Ascending aorta (tissue), 2 donors: Measurements from ENCODE around the gene CEP78. TPM values are rescaled to one million over a fixed set of nuclear protein-coding genes. Genes with fewer than 3 reads are reported as not detected.

Experiments used
- DNase-seq, 2 donors: peaks; one replicate each; pipeline ENCODE4 v3.0.0-alpha.2; 2019; ENCODE audit warnings: low spot score in 2 of 2
- H3K27ac ChIP-seq, 2 donors: fragments of 200-600 bp; sonication (generic); one replicate each; pipeline ENCODE4 v1.5.1; 2016 to 2017; ENCODE audit warnings: mild to moderate bottlenecking in 1 of 2
- H3K27me3 ChIP-seq: fragments of 200-600 bp; sonication (generic); one replicate; pipeline ENCODE4 v1.5.1; 2017
- H3K36me3 ChIP-seq, 2 donors: fragments of 200-600 bp; sonication (generic); one replicate each; pipeline ENCODE4 v1.5.1; 2016
- H3K4me1 ChIP-seq, 2 donors: fragments of 200-600 bp; sonication (generic); one replicate each; pipeline ENCODE4 v1.5.1; 2016 to 2017; ENCODE audit warnings: mild to moderate bottlenecking in 1 of 2
- H3K4me3 ChIP-seq, 2 donors: fragments of 200-600 bp; sonication (generic); one replicate each; pipeline ENCODE4 v1.5.1; 2016 to 2017; ENCODE audit warnings: mild to moderate bottlenecking in 1 of 2
- H3K9me3 ChIP-seq, 2 donors: fragments of 200-600 bp; sonication (generic); one replicate each; pipeline ENCODE4 v1.5.1; 2016
- intact Hi-C: fragments of 100-400 bp; cut with DNase I; formaldehyde crosslinking; loops from one replicate; pipeline ENCODE4 v1.15.1; 2023
- total RNA-seq: library from RNA; depleted of rRNA; stranded (reverse); fragments of >200 nt; gene quantifications from one replicate; pipeline ENCODE4 v1.1.0, GENCODE V29; 2016
- TF ChIP-seq, protein P1 (sequence below), 3 experiments: fragments of 200-600 bp in 2 of 3; fragments of 450-650 bp in 1 of 3; sonication (generic) in 2 of 3; IDR thresholded peaks; one replicate each; pipeline ENCODE4 v1.5.1; 2016 to 2019; ENCODE audit warnings: antibody characterized with exemption in 3 of 3, mild to moderate bottlenecking in 1 of 3, moderate library complexity in 1 of 3

The CEP78 gene
- total RNA-seq, 1 donor from 2014 or later, result 19.8 TPM

DNA sequence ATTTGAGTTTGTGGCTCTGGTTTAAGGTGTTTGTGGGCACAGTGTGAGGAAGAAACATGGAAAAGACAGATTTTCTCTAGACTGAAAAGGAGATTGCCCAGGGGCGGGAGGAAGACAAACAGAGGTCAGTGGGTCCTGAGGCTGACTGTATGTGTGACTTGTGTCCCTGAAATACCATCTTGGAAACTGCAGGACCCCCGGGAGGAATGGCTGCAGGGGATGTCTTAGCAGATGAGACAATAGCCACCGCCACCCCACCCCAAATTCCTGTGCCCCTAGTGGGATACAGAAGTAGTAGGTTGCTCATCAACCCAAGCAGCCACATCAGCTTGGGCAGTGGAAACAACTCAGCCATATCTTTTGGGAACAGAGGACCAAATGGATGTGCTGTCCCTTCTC is 59.3 kb downstream of the CEP78 start:
- Histone ChIP-seq H3K27me3 (no peaks in the 10 kb centered on the region), H3K4me1 (peaks cover 4 to 9% of the 10 kb centered on the region in 2 donors), H3K36me3 (no peaks in the 10 kb centered on the region), H3K9me3 (no peaks in the 10 kb centered on the region), H3K27ac (no peak overlapping the region), H3K4me3 (no peak overlapping the region)
- TF ChIP-seq, protein P1, sequence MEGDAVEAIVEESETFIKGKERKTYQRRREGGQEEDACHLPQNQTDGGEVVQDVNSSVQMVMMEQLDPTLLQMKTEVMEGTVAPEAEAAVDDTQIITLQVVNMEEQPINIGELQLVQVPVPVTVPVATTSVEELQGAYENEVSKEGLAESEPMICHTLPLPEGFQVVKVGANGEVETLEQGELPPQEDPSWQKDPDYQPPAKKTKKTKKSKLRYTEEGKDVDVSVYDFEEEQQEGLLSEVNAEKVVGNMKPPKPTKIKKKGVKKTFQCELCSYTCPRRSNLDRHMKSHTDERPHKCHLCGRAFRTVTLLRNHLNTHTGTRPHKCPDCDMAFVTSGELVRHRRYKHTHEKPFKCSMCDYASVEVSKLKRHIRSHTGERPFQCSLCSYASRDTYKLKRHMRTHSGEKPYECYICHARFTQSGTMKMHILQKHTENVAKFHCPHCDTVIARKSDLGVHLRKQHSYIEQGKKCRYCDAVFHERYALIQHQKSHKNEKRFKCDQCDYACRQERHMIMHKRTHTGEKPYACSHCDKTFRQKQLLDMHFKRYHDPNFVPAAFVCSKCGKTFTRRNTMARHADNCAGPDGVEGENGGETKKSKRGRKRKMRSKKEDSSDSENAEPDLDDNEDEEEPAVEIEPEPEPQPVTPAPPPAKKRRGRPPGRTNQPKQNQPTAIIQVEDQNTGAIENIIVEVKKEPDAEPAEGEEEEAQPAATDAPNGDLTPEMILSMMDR (IDR thresholded peaks at IDR 0.05), result no peak
- intact Hi-C loops, result no loop called here
- no peak for DNase-seq

DNA sequence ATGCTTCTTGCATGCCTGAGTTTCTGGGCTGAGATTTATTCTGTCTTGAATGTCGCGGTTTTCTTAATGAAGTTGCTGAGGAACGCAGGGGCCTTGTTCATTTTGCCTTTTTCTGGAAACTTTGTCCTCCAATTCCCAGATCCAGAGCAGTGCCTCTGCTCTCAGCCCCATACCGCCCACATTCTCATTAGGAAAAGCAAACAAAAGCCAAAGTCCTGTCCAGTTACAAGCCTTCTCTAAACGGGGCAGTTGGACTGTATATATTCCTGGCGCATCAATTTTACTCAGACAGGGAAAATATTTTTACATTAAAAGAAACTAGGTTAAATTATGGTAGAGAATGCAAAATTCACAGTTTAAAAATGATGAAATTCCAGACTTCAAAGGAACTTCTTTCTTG is 59.9 kb downstream of the CEP78 start:
- Histone ChIP-seq H3K9me3 (no peaks in the 10 kb centered on the region), H3K4me3 (peak overlapping the region; percentile 57 to 76), H3K27ac (peak overlapping the region; percentile 20 to 52), H3K36me3 (no peaks in the 10 kb centered on the region), H3K27me3 (no peaks in the 10 kb centered on the region), H3K4me1 (peaks cover 4 to 9% of the 10 kb centered on the region in 2 donors)
- intact Hi-C loops, result no loop called here
- DNase-seq, result no peak
- TF ChIP-seq, protein P1 (IDR thresholded peaks at IDR 0.05), result no peak

DNA sequence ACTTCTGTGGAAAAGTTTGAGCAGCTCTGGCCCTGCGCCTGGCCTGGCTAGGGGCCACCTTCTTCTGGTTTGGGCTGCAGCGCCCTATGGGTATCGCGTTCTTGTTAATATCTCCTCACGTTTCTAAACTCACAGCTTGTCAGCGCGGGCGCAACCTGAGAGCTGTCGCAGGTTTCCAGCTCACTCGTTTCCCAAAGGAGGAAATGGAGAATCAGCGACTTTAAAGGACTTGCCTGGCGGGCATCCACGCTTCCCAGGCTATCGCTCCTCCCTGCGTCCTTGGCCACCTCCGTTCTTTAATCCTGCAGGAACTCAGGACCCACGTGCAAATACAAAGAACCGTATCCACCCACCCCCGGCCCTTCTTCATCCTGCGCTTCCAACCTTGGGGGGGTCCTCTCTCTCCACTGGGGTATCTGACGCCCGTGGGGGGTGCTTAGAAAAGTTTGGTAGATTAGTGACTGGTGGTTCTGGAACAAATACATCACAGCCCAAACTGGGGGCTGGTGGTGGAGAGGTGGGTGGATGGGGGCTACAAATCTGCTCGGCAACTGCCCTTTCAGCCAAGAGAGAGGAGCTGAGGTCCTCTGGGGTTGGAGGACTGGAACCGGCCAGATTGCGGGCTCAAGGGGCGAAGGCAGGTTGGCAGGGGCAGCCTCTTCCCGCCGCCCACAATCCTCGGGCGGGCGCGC is 60.5 kb downstream of the CEP78 start:
- no peaks in the 10 kb centered on the region for H3K36me3 ChIP-seq
- no peak for DNase-seq
- peak overlapping the region; percentile 20 to 52 for H3K27ac ChIP-seq
- H3K9me3 ChIP-seq, result no peaks in the 10 kb centered on the region
- TF ChIP-seq, protein P1 (IDR thresholded peaks at IDR 0.05), result no peak
- H3K4me3 ChIP-seq, result peak overlapping the region; percentile 57 to 76
- intact Hi-C loops, result no loop called here
- H3K27me3 ChIP-seq, result no peaks in the 10 kb centered on the region
- peaks cover 4 to 9% of the 10 kb centered on the region in 2 donors for H3K4me1 ChIP-seq

DNA sequence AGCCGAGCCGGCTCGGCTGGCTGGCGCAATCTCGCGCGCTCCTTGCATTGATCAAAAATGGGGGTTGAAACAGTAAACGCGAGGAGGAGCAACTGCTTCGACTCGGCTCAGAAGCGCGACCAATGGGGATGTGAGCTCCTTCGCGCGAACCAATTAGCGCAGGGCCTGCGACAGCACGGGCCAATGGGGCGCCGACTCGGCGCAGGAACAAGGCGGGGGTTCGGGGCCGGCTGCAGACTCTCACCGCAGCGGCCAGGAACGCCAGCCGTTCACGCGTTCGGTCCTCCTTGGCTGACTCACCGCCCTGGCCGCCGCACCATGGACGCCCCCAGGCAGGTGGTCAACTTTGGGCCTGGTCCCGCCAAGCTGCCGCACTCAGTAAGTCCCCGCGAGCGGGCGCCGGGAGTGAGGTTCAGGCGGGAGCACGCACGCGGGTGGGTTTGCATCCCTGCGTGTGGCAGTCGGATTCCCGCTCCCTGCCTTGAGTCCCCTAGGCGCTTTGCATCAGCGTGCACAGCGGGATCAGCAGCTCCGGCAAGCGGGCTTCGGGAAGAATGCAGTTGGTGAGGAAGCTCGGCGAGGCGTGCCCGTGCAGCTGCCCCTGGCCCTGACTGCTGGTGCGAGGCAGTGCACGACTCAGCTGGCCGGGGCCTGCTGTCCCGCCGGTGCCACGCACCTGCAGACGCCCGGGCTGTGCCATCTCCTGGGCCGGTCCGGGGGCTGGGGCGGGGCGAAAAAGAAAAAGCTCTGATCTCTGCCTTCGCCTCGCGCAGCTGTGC is 61.2 kb downstream of the CEP78 start, which contains the start of gene PSAT1:
Gene PSAT1 (plus strand): TSS at position 233 of the 779 bp plus-strand sequence. CDS start 86 bp downstream, at position 319.
- H3K36me3 ChIP-seq, result no peaks in the 10 kb centered on the region
- peak; percentile 26 to 89 for DNase-seq
- peak within 1 kb of the TSS; percentile 20 to 52 for H3K27ac ChIP-seq
- H3K27me3 ChIP-seq, result no peaks in the 10 kb centered on the region
- H3K9me3 ChIP-seq, result no peaks in the 10 kb centered on the region
- peak within 1 kb of the TSS; percentile 57 to 76 for H3K4me3 ChIP-seq
- H3K4me1 ChIP-seq, result peaks cover 4 to 9% of the 10 kb centered on the region in 2 donors
- TF ChIP-seq, protein P1 (IDR thresholded peaks at IDR 0.05), result no peak
- intact Hi-C loops, result no loop called here

DNA sequence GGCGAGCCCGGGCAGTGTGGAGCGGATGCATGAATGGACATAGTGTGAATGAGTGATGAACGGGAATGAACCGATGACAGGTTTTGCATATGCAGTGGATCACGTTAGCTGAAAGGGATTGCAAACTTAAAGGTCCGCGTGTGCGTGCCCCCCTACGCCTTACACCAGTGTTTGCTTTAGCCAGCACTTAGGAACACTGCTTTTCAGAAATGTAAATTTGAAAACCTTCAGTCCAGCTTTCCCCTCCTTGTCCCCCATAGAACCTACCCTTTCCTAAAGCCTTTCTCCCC is 61.7 kb downstream of the CEP78 start:
- no peaks in the 10 kb centered on the region for H3K9me3 ChIP-seq
- H3K4me1 ChIP-seq, result peaks cover 4 to 9% of the 10 kb centered on the region in 2 donors
- no peak for DNase-seq
- peak overlapping the region; percentile 57 to 76 for H3K4me3 ChIP-seq
- H3K27ac ChIP-seq, result no peak overlapping the region
- intact Hi-C loops, result no loop called here
- TF ChIP-seq, protein P1 (IDR thresholded peaks at IDR 0.05), result no peak
- no peaks in the 10 kb centered on the region for H3K27me3 ChIP-seq
- no peaks in the 10 kb centered on the region for H3K36me3 ChIP-seq
